Measurements from ENCODE around the gene SIN3B. TPM values are rescaled to one million over a fixed set of nuclear protein-coding genes. Genes with fewer than 3 reads are reported as not detected.

The SIN3B gene
- total and polyA plus RNA-seq, 2 experiments from 2014 or later = 14.9 to 18.7 TPM

GRCh38 chr19:16899566-16900075 lies 70.4 kb downstream of the SIN3B start:
- 41% methylated on average over 7 of the region's 7 CpGs for WGBS, 2 experiments (ENCODE audit: low coverage in 1 of 2, low lambda C conversion rate in 2 of 2, missing lambda C conversion rate in 2 of 2)
- no peaks in the 10 kb centered on the region for H3K79me2 ChIP-seq (ENCODE audit: insufficient read depth)
- H3K27me3 ChIP-seq (replicated peaks; ENCODE audit: insufficient read depth) = no peaks in the 10 kb centered on the region

GRCh38 chr19:16901491-16902175 lies 72.4 kb downstream of the SIN3B start:
- Histone ChIP-seq H3K79me2 (ENCODE audit: insufficient read depth) (no peaks in the 10 kb centered on the region), H3K36me3 (ENCODE audit: low read depth) (no peaks in the 10 kb centered on the region), H3K27me3 (replicated peaks; ENCODE audit: insufficient read depth) (no peaks in the 10 kb centered on the region), H3K4me3 (no peak overlapping the region), H4K20me1 (ENCODE audit: insufficient read depth) (no peaks in the 10 kb centered on the region), H3K9me2 (ENCODE audit: insufficient read depth) (no peaks in the 10 kb centered on the region), H3K4me1 (ENCODE audit: insufficient read depth) (no peaks in the 10 kb centered on the region), H3K9ac (no peak overlapping the region), H3K4me2 (ENCODE audit: unreplicated experiment) (no peak overlapping the region), H2AFZ (no peak overlapping the region), H3K9me3 (ENCODE audit: low read depth) (no peaks in the 10 kb centered on the region), H3F3A (ENCODE audit: insufficient read depth) (no peaks in the 10 kb centered on the region), H3K27ac (no peak overlapping the region)
- WGBS, 2 experiments (ENCODE audit: low coverage in 1 of 2, low lambda C conversion rate in 2 of 2, missing lambda C conversion rate in 2 of 2) = 78% methylated on average over 19 of the region's 19 CpGs
- DNase-seq = no peak
- in situ Hi-C loops (cut with MboI) = no loop called here
- TF ChIP-seq EZH2 (IDR thresholded peaks at IDR 0.05; ENCODE audit: insufficient read depth, poor library complexity, severe bottlenecking) (no peak), EZH2phosphoT487 (IDR thresholded peaks at IDR 0.05; ENCODE audit: insufficient read depth, low read depth) (no peak)

More at GRCh38 chr19:16899566-16900075, 70.4 kb downstream of the SIN3B start:
- Histone ChIP-seq H4K20me1 (ENCODE audit: insufficient read depth) (no peaks in the 10 kb centered on the region), H3F3A (ENCODE audit: insufficient read depth) (no peaks in the 10 kb centered on the region), H2AFZ (no peak overlapping the region), H3K36me3 (ENCODE audit: low read depth) (no peaks in the 10 kb centered on the region), H3K9me3 (ENCODE audit: low read depth) (no peaks in the 10 kb centered on the region), H3K4me2 (ENCODE audit: unreplicated experiment) (no peak overlapping the region), H3K4me3 (no peak overlapping the region), H3K4me1 (ENCODE audit: insufficient read depth) (no peaks in the 10 kb centered on the region), H3K9me2 (ENCODE audit: insufficient read depth) (no peaks in the 10 kb centered on the region), H3K9ac (no peak overlapping the region), H3K27ac (no peak overlapping the region)
- TF ChIP-seq EZH2phosphoT487 (IDR thresholded peaks at IDR 0.05; ENCODE audit: insufficient read depth, low read depth) (no peak), EZH2 (IDR thresholded peaks at IDR 0.05; ENCODE audit: insufficient read depth, poor library complexity, severe bottlenecking) (no peak)
- in situ Hi-C loops (cut with MboI) = no loop called here
- peak; percentile 37 for DNase-seq

DNA sequence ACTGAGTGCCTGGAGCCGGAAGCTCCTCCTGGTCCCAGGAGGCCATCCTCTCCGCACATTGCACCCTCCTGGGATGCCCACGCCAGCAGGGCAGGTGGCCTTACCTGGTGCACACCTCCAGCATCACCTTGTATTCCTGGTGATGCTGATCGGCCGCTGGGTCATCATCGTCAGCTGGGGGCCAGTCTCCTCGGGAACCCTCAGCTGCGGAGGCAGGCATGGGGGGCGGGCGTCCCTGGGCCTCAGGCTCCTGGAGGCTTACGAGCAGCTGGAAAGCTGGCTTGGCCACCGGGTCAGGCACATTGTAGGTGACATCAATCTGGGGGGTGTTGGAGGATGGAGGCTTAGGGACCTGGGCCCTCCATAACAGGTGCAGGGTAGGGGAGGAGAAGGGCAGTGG lies 73.3 kb downstream of the SIN3B start:
- no peaks in the 10 kb centered on the region for H3K9me2 ChIP-seq (ENCODE audit: insufficient read depth)
- DNase-seq = no peak
- no peak overlapping the region for H3K4me3 ChIP-seq
- H3K4me2 ChIP-seq (ENCODE audit: unreplicated experiment) = no peak overlapping the region
- 67 to 70% methylated on average over 10 to 12 of the region's 12 CpGs for WGBS, 2 experiments (ENCODE audit: low coverage in 1 of 2, low lambda C conversion rate in 2 of 2, missing lambda C conversion rate in 2 of 2)
- no peaks in the 10 kb centered on the region for H3K4me1 ChIP-seq (ENCODE audit: insufficient read depth)
- H3K9ac ChIP-seq = no peak overlapping the region
- in situ Hi-C loops (cut with MboI) = no loop called here
- H2AFZ ChIP-seq = no peak overlapping the region
- TF ChIP-seq EZH2 (IDR thresholded peaks at IDR 0.05; ENCODE audit: insufficient read depth, poor library complexity, severe bottlenecking) (no peak), EZH2phosphoT487 (IDR thresholded peaks at IDR 0.05; ENCODE audit: insufficient read depth, low read depth) (no peak)
- H4K20me1 ChIP-seq (ENCODE audit: insufficient read depth) = no peaks in the 10 kb centered on the region
- H3K9me3 ChIP-seq (ENCODE audit: low read depth) = no peaks in the 10 kb centered on the region
- H3K36me3 ChIP-seq (ENCODE audit: low read depth) = no peaks in the 10 kb centered on the region
- no peaks in the 10 kb centered on the region for H3K27me3 ChIP-seq (replicated peaks; ENCODE audit: insufficient read depth)
- no peak overlapping the region for H3K27ac ChIP-seq
- H3F3A ChIP-seq (ENCODE audit: insufficient read depth) = no peaks in the 10 kb centered on the region
- H3K79me2 ChIP-seq (ENCODE audit: insufficient read depth) = no peaks in the 10 kb centered on the region

- Histone ChIP-seq H3K4me3 (no peak overlapping the region), H3K9me3 (ENCODE audit: low read depth) (no peaks in the 10 kb centered on the region), H3K9me2 (ENCODE audit: insufficient read depth) (no peaks in the 10 kb centered on the region), H3K4me1 (ENCODE audit: insufficient read depth) (no peaks in the 10 kb centered on the region), H3K27me3 (replicated peaks; ENCODE audit: insufficient read depth) (no peaks in the 10 kb centered on the region), H3K27ac (no peak overlapping the region), H3K9ac (no peak overlapping the region), H3K79me2 (ENCODE audit: insufficient read depth) (no peaks in the 10 kb centered on the region), H3K36me3 (ENCODE audit: low read depth) (no peaks in the 10 kb centered on the region), H2AFZ (no peak overlapping the region), H4K20me1 (ENCODE audit: insufficient read depth) (no peaks in the 10 kb centered on the region), H3F3A (ENCODE audit: insufficient read depth) (no peaks in the 10 kb centered on the region), H3K4me2 (ENCODE audit: unreplicated experiment) (no peak overlapping the region)
- no peak for TF ChIP-seq EZH2phosphoT487 (IDR thresholded peaks at IDR 0.05; ENCODE audit: insufficient read depth, low read depth)
- TF ChIP-seq EZH2 (IDR thresholded peaks at IDR 0.05; ENCODE audit: insufficient read depth, poor library complexity, severe bottlenecking) = no peak
- in situ Hi-C loops (cut with MboI) = no loop called here
- DNase-seq = no peak
- 61% methylated on average over 7 of the region's 7 CpGs for WGBS, 2 experiments (ENCODE audit: low coverage in 1 of 2, low lambda C conversion rate in 2 of 2, missing lambda C conversion rate in 2 of 2)
Measured at GRCh38 chr19:16903347-16903746, 74.1 kb downstream of the SIN3B start.

Data from GM23248 (cell line).